PC-3 (cell line): ENCODE measurements around the gene JMJD6. TPM values are rescaled to one million over a fixed set of nuclear protein-coding genes. Genes with fewer than 3 reads are reported as not detected.

Source experiments
- ATAC-seq: fragments of 200-7000 bp; cut with Tn5 transposase; 2 replicates; pipeline ENCODE4 v1.9.1; 2020; ENCODE audit warnings: mild to moderate bottlenecking, moderate library complexity
- BruUV-seq: library from RNA; stranded (reverse); fragments of 400-500 nt; replicated peaks from 2 replicates; lab custom pipeline; 2021; lab: Mats Ljungman, UMichigan
- CTCF ChIA-PET: fragments of 300-600 bp; sonication (Branson Sonifier 250); formaldehyde crosslinking; loops from one replicate; lab custom pipeline; 2022; ENCODE audit warnings: antibody characterized with exemption; lab: Charles Lee
- POLR2A ChIA-PET: fragments of 300-600 bp; sonication (Branson Sonifier 250); formaldehyde crosslinking; loops from one replicate; lab custom pipeline; 2022; ENCODE audit warnings: antibody characterized with exemption; ENCODE audit not compliant: unreplicated experiment; lab: Charles Lee
- DNase-seq: peaks from one replicate; pipeline ENCODE4 v3.0.0-alpha.2; 2015
- H2AFZ ChIP-seq: fragments of 300-600 bp; sonication (generic); 2 replicates; pipeline ENCODE4 v1.6.0; 2016; ENCODE audit warnings: antibody characterized with exemption, low read length
- H3F3A ChIP-seq: fragments of 300-600 bp; sonication (generic); one replicate; pipeline ENCODE4 v1.6.0; 2017; ENCODE audit warnings: antibody characterized with exemption, low read length, control low read depth, mild to moderate bottlenecking; ENCODE audit not compliant: unreplicated experiment
- H3K27ac ChIP-seq: fragments of 300-600 bp; sonication (generic); 2 replicates; pipeline ENCODE4 v1.5.1; 2016; ENCODE audit warnings: mild to moderate bottlenecking, low read length
- H3K27me3 ChIP-seq: fragments of 300-600 bp; sonication (generic); 2 replicates; pipeline ENCODE4 v1.6.1; 2016; ENCODE audit warnings: low read length, mixed read lengths
- H3K36me3 ChIP-seq: fragments of 300-600 bp; sonication (generic); 2 replicates; pipeline ENCODE4 v1.6.1; 2016; ENCODE audit warnings: low read depth, mixed run types, low read length, mixed read lengths
- H3K4me1 ChIP-seq: fragments of 300-600 bp; sonication (generic); 2 replicates; pipeline ENCODE4 v1.5.1; 2016; ENCODE audit warnings: low read length; ENCODE audit not compliant: insufficient read depth
- H3K4me2 ChIP-seq: fragments of 300-600 bp; sonication (generic); 2 replicates; pipeline ENCODE4 v1.6.0; 2016; ENCODE audit warnings: low read length
- H3K4me3 ChIP-seq: fragments of 300-600 bp; sonication (generic); 2 replicates; pipeline ENCODE4 v1.5.1; 2016; ENCODE audit warnings: mild to moderate bottlenecking, low read length, mixed read lengths
- H3K79me2 ChIP-seq: fragments of 300-600 bp; sonication (generic); 2 replicates; pipeline ENCODE4 v1.6.1; 2017; ENCODE audit warnings: low read length, mixed read lengths
- H3K9ac ChIP-seq: fragments of 300-600 bp; sonication (generic); 2 replicates; pipeline ENCODE4 v1.6.0; 2016; ENCODE audit warnings: mild to moderate bottlenecking, low read length
- H3K9me2 ChIP-seq: fragments of 300-600 bp; sonication (generic); replicated peaks from 2 replicates; pipeline ENCODE4 v1.6.1; 2016; ENCODE audit warnings: mixed run types, low read length, mixed read lengths
- H3K9me3 ChIP-seq: fragments of 300-600 bp; sonication (generic); 2 replicates; pipeline ENCODE4 v1.6.1; 2016; ENCODE audit warnings: low read length, mixed read lengths
- H4K20me1 ChIP-seq: fragments of 300-600 bp; sonication (generic); 2 replicates; pipeline ENCODE4 v1.6.1; 2016; ENCODE audit warnings: low read length, mixed read lengths
- EZH2 ChIP-seq: fragments of 300-600 bp; sonication (generic); IDR thresholded peaks from one replicate; pipeline ENCODE4 v1.6.1; 2017; ENCODE audit warnings: antibody characterized with exemption, mild to moderate bottlenecking, low read length; ENCODE audit not compliant: unreplicated experiment
- EZH2phosphoT487 ChIP-seq: fragments of 300-600 bp; sonication (generic); IDR thresholded peaks from 2 replicates; pipeline ENCODE4 v1.6.1; 2018; ENCODE audit warnings: mild to moderate bottlenecking, antibody characterized with exemption, low read length, borderline replicate concordance
- intact Hi-C: fragments of 100-400 bp; cut with micrococcal nuclease; formaldehyde crosslinking; loops from 2 replicates; pipeline ENCODE4 v1.9.0; 2023
- total RNA-seq: library from RNA; depleted of rRNA; stranded (reverse); fragments of >200 nt; gene quantifications from 2 replicates; pipeline ENCODE4 v1.2.3, GENCODE V29; 2014
- TF ChIP-seq, protein P1 (sequence below): fragments of 300-600 bp; sonication (generic); conservative IDR thresholded peaks from 2 replicates; pipeline ENCODE4 v1.5.1; 2017; ENCODE audit warnings: antibody characterized with exemption, low read depth, mild to moderate bottlenecking, low read length

JMJD6 gene
- total RNA-seq, 1 experiment from 2014 or later: 39.0 TPM

GRCh38 chr17:76738468-76738850 is 12.1 kb upstream of the JMJD6 start:
- H3K4me1 ChIP-seq: peaks cover 32% of the 10 kb centered on the region
- peaks cover 32% of the 10 kb centered on the region for H3K36me3 ChIP-seq
- POLR2A ChIA-PET: interaction anchor here (0.6 kb wide), 2 partner anchors 20 to 383 kb away, joined by 6 to 7 read pairs; no protein-coding TSS in a partner anchor
- CTCF ChIA-PET: interaction anchor here (0.6 kb wide), 1 partner anchor 129 kb away, joined by 4 read pairs; no protein-coding TSS in a partner anchor
- H3K9me2 ChIP-seq: no peaks in the 10 kb centered on the region
- H3K9ac ChIP-seq: peak overlapping the region; percentile 98
- ATAC-seq (no peak), DNase-seq (peak; percentile 20)
- peak overlapping the region; percentile 89 for H3K4me3 ChIP-seq
- no TSS peak for BruUV-seq
- intact Hi-C loops: loop anchor here (1.0 to 10.0 kb wide), 2 partner anchors 58 to 546 kb away; no protein-coding TSS in a partner anchor
- no peak for TF ChIP-seq EZH2phosphoT487
- TF ChIP-seq EZH2: no peak
- TF ChIP-seq, protein P1, sequence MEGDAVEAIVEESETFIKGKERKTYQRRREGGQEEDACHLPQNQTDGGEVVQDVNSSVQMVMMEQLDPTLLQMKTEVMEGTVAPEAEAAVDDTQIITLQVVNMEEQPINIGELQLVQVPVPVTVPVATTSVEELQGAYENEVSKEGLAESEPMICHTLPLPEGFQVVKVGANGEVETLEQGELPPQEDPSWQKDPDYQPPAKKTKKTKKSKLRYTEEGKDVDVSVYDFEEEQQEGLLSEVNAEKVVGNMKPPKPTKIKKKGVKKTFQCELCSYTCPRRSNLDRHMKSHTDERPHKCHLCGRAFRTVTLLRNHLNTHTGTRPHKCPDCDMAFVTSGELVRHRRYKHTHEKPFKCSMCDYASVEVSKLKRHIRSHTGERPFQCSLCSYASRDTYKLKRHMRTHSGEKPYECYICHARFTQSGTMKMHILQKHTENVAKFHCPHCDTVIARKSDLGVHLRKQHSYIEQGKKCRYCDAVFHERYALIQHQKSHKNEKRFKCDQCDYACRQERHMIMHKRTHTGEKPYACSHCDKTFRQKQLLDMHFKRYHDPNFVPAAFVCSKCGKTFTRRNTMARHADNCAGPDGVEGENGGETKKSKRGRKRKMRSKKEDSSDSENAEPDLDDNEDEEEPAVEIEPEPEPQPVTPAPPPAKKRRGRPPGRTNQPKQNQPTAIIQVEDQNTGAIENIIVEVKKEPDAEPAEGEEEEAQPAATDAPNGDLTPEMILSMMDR: no peak
- H3K4me2 ChIP-seq: peak overlapping the region; percentile 91
- peaks cover 68% of the 10 kb centered on the region for H3K79me2 ChIP-seq
- no peaks in the 10 kb centered on the region for H3K27me3 ChIP-seq
- no peaks in the 10 kb centered on the region for H3K9me3 ChIP-seq
- peaks cover 33% of the 10 kb centered on the region for H4K20me1 ChIP-seq
- H3K27ac ChIP-seq: 0 out of 2 replicates have a peak overlapping the region, but pooled peaks have one; percentile 89
- peaks cover 19% of the 10 kb centered on the region for H3F3A ChIP-seq
- peak overlapping the region; percentile 74 for H2AFZ ChIP-seq

GRCh38 chr17:76737676-76738467 is 11.5 kb upstream of the JMJD6 start, which contains the start of gene MFSD11:
Gene MFSD11, plus strand, starts transcription at chr17:76738119. Its CDS starts 234 bp downstream, at chr17:76738353.
- peaks cover 38% of the 10 kb centered on the region for H3K36me3 ChIP-seq
- peak within 1 kb of the TSS; percentile 91 for H3K4me2 ChIP-seq
- peaks cover 24% of the 10 kb centered on the region for H3F3A ChIP-seq
- no peaks in the 10 kb centered on the region for H3K9me2 ChIP-seq
- POLR2A ChIA-PET: interaction anchor here (0.6 kb wide), 2 partner anchors 10 to 384 kb away, joined by 5 to 6 read pairs; no protein-coding TSS in a partner anchor
- peak; percentile 76 for ATAC-seq
- H2AFZ ChIP-seq: peak within 1 kb of the TSS; percentile 74
- H3K27me3 ChIP-seq: no peaks in the 10 kb centered on the region
- peaks cover 37% of the 10 kb centered on the region for H3K4me1 ChIP-seq
- DNase-seq: peak; percentile 96
- intact Hi-C loops: loop anchor here (1.0 to 10.0 kb wide), 2 partner anchors 58 to 547 kb away; no protein-coding TSS in a partner anchor
- TSS peak; percentile 45 for BruUV-seq
- peak within 1 kb of the TSS; percentile 98 for H3K9ac ChIP-seq
- peaks cover 39% of the 10 kb centered on the region for H4K20me1 ChIP-seq
- H3K79me2 ChIP-seq: peaks cover 73% of the 10 kb centered on the region
- TF ChIP-seq, protein P1: no peak
- TF ChIP-seq EZH2phosphoT487 (no peak), EZH2 (no peak)
- peak within 1 kb of the TSS; percentile 89 for H3K27ac ChIP-seq
- CTCF ChIA-PET: interaction anchor here (0.6 kb wide), 1 partner anchor 1138 kb away, joined by 9 read pairs; no protein-coding TSS in a partner anchor
- no peaks in the 10 kb centered on the region for H3K9me3 ChIP-seq
- H3K4me3 ChIP-seq: peak within 1 kb of the TSS; percentile 89
